ENCODE results near the gene ENTPD8. TPM values are rescaled to one million over a fixed set of nuclear protein-coding genes. Genes with fewer than 3 reads are reported as not detected.

The ENTPD8 gene
- total RNA-seq, 4 donors from 2014 or later: not detected

GRCh38 chr9:137448602-137448962, 7.4 kb upstream of the ENTPD8 start:
- no peak for DNase-seq
- H3K4me1 ChIP-seq: peaks cover 2 to 22% (median 12%) of the 10 kb centered on the region in 3 donors
- H3K4me3 ChIP-seq: no peak overlapping the region
- no peak overlapping the region for H3K27ac ChIP-seq
- no peaks in the 10 kb centered on the region for H3K9me3 ChIP-seq
- no peak for TF ChIP-seq POLR2A (IDR thresholded peaks at IDR 0.05)
- intact Hi-C loops (cut with DNase I): no loop called here
- peaks cover 0 to 32% (median 2%) of the 10 kb centered on the region in 4 donors for H3K27me3 ChIP-seq
- WGBS, 2 donors: 88 to 90% methylated on average over 4 to 14 of the region's 16 CpGs
- H3K36me3 ChIP-seq: peaks cover 0 to 30% (median 5%) of the 10 kb centered on the region in 3 donors

GRCh38 chr9:137447722-137448601, 6.8 kb upstream of the ENTPD8 start:
- no peak overlapping the region for H3K4me3 ChIP-seq
- no peak for DNase-seq
- H3K36me3 ChIP-seq: peaks cover 0 to 29% (median 5%) of the 10 kb centered on the region in 3 donors
- intact Hi-C loops (cut with DNase I): no loop called here
- TF ChIP-seq CTCF (IDR thresholded peaks at IDR 0.05) (no peak), POLR2A (IDR thresholded peaks at IDR 0.05) (no peak)
- 81 to 85% methylated on average over 10 to 12 of the region's 27 CpGs for WGBS, 2 donors
- peaks cover 2 to 17% (median 8%) of the 10 kb centered on the region in 3 donors for H3K4me1 ChIP-seq
- H3K27me3 ChIP-seq: peaks cover 0 to 34% (median 2%) of the 10 kb centered on the region in 4 donors
- H3K27ac ChIP-seq: no peak overlapping the region
- H3K9me3 ChIP-seq: no peaks in the 10 kb centered on the region

DNA sequence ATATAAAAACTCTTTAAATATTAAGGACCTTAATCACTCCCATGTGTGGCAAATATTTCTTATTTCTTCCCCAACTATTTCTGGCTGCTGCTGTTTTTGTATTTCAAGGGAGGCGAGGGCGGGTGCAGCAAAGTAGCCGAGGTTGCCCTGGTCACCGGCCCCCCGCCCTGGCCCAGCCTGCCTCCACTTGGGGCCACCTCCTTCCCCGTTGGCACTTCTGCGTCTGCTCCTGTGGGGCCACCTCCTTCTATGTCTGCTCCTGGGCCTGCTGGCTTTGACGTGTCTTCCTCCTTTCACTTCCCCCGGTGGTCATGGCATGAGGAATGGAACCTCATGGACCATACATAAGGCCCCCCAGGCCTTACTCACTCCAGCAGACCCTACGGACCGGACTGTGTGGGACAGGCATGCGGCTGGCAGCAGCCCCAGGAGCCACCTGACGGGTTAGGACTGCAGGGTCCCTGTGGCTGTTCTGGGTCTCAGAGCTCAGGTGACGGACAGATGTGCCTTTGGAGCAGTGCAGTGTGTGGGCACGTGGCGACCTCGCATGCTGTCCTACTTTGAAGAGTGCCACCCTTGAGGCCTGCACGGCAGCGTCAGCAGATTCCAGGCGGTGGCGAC, 5.8 kb upstream of the ENTPD8 start:
- DNase-seq: no peak
- 59 to 66% methylated on average over 16 to 17 of the region's 21 CpGs for WGBS, 2 donors
- Histone ChIP-seq H3K4me1 (peaks cover 2 to 18% (median 8%) of the 10 kb centered on the region in 3 donors), H3K27me3 (peaks cover 0 to 43% (median 2%) of the 10 kb centered on the region in 4 donors), H3K27ac (no peak overlapping the region), H3K36me3 (peaks cover 0 to 20% (median 0%) of the 10 kb centered on the region in 3 donors), H3K4me3 (no peak overlapping the region), H3K9me3 (no peaks in the 10 kb centered on the region)
- TF ChIP-seq POLR2A (IDR thresholded peaks at IDR 0.05) (no peak), CTCF (IDR thresholded peaks at IDR 0.05) (no peak)
- intact Hi-C loops (cut with DNase I): no loop called here

GRCh38 chr9:137445930-137446431, 4.8 kb upstream of the ENTPD8 start:
- H3K9me3 ChIP-seq: no peaks in the 10 kb centered on the region
- TF ChIP-seq POLR2A (IDR thresholded peaks at IDR 0.05) (no peak), CTCF (IDR thresholded peaks at IDR 0.05) (no peak)
- intact Hi-C loops (cut with DNase I): no loop called here
- no peak overlapping the region for H3K4me3 ChIP-seq
- H3K27ac ChIP-seq: no peak overlapping the region
- 23 to 40% methylated on average over 1 to 11 of the region's 19 CpGs for whole genome bisulfite sequencing, 2 donors
- H3K4me1 ChIP-seq: peaks cover 8 to 28% (median 16%) of the 10 kb centered on the region in 3 donors
- peaks cover 0 to 20% (median 0%) of the 10 kb centered on the region in 3 donors for H3K36me3 ChIP-seq
- H3K27me3 ChIP-seq: peaks cover 0 to 53% (median 2%) of the 10 kb centered on the region in 4 donors
- no peak for DNase-seq

- H3K4me3 ChIP-seq: no peak overlapping the region
- peaks cover 8 to 28% (median 16%) of the 10 kb centered on the region in 3 donors for H3K4me1 ChIP-seq
- TF ChIP-seq POLR2A (IDR thresholded peaks at IDR 0.05) (no peak), CTCF (IDR thresholded peaks at IDR 0.05) (peak; percentile 81 to 89 (median 86))
- intact Hi-C loops (cut with DNase I): no loop called here
- WGBS, 2 donors: 3 to 6% methylated on average over 5 to 8 of the region's 14 CpGs
- peaks cover 0 to 20% (median 0%) of the 10 kb centered on the region in 3 donors for H3K36me3 ChIP-seq
- DNase-seq: no peak
- no peak overlapping the region for H3K27ac ChIP-seq
- no peaks in the 10 kb centered on the region for H3K9me3 ChIP-seq
- peaks cover 0 to 53% (median 2%) of the 10 kb centered on the region in 4 donors for H3K27me3 ChIP-seq
Measured at GRCh38 chr9:137445275-137445807, 4.2 kb upstream of the ENTPD8 start.

Data from esophagus squamous epithelium (tissue), 5 donors.